Stimulated activated CD4-positive, alpha-beta T cell treated with anti-CD3 and anti-CD28 coated beads, Interleukin-1b, Interleukin-23, amount 100 ng/mL, for 4 hours (primary cell): ENCODE results near the gene HOXA3.

Source experiments
- DNase-seq, 2 donors: peaks; one replicate each; pipeline ENCODE4 v3.0.0-alpha.2; 2020; ENCODE audit warnings: low read depth in 2 of 2

HOXA3 gene

GRCh38 chr7:27091105-27091504 lies 61.3 kb downstream of the HOXA3 start:
- DNase-seq, result no peak

GRCh38 chr7:27088002-27088922 lies 64.1 kb downstream of the HOXA3 start:
- DNase-seq, result no peak

GRCh38 chr7:27083646-27084045 lies 68.7 kb downstream of the HOXA3 start:
- no peak for DNase-seq

DNA sequence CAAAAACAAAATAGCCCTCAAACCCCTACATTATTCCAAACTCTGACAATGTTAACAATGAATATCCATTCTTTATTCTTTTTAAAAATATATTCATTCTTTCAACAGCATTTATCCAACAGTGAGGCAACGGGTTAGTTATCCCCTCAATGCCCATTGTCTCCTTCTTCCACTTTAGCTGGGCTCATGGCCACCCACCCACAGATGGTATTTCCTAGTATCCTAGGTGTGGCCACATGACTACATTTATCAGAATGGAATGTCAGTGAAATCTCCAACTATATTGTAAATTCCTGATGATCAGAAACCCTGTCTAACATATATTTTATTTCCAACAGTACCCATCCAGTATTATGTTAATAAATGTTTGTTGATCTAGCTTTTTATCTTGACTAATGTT lies 70.2 kb downstream of the HOXA3 start:
- DNase-seq, result no peak

DNA sequence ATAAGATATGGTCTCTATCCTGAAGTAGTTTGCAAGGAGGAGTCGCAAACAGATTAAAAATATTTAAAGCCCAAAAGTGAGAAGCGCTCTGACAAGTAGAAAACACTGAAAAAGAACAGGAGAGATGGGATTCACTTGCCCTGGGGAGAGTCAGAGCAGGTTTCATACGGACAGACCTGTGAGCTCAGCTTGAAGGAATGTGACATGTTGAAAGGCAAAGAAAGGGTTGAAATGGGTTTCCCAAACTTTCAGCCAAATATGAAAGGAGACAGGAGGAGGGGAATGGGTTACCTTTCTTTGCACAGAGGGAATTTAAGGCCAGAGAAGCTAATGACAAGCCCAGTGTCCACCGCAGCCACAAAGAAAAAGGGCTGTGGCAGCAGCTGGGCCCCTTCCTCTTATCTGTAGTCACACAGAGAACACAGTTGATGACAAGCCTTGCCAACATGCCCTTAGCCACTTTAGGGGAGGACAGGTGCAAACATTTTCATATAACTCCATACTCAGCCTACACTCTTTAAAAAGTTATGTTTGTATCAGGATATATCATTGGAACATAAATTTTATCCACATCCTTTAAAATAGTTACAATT lies 71.4 kb downstream of the HOXA3 start:
- DNase-seq, result no peak

- no peak for DNase-seq
Measured at GRCh38 chr7:27079234-27079975, 73.0 kb downstream of the HOXA3 start.

DNA sequence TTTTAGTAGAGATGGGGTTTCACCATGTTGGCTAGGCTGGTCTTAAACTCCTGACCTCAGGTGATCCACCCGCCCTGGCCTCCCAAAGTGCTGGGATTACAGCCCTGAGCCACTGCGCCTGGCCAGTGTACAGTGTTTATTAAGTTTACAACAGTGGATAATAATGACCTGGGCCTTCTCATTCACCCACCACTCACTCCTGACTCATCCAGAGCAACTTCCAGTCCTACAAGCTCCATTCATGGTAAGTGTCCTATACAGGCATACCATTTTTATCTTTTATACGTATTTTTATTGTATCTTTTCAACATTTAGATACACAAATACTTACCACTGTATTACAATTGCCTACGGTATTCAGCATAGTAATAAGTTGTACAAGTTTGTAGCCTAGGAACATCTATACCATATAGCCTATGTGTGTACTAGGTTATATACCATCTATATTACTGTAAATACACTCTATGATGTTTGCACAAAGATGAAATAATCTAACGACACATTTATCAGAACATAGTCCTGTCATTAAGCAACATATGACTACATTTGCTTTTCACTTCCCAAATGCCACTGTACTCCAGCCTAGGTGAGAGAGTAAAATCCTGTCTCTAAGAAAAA lies 73.7 kb downstream of the HOXA3 start:
- DNase-seq, result no peak

DNA sequence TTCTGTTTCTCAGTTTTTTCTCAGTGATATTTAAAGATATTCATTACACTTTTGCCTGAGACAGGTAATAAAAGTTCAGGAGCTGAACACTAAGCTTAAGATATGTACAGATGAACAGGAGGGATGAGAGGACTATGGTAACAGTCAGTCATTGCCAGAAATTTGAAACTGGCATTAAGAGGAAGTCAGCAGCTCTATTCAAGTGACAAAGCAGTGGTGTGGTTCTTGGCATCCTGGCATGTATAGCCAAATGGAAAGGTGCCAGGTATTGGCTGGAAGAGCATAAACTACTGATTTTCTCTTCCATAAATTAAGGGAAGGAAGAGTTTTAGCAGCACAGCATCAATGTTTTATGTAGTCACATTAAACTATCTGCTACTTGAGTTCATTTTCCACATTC lies 79.3 kb downstream of the HOXA3 start:
- no peak for DNase-seq

DNA sequence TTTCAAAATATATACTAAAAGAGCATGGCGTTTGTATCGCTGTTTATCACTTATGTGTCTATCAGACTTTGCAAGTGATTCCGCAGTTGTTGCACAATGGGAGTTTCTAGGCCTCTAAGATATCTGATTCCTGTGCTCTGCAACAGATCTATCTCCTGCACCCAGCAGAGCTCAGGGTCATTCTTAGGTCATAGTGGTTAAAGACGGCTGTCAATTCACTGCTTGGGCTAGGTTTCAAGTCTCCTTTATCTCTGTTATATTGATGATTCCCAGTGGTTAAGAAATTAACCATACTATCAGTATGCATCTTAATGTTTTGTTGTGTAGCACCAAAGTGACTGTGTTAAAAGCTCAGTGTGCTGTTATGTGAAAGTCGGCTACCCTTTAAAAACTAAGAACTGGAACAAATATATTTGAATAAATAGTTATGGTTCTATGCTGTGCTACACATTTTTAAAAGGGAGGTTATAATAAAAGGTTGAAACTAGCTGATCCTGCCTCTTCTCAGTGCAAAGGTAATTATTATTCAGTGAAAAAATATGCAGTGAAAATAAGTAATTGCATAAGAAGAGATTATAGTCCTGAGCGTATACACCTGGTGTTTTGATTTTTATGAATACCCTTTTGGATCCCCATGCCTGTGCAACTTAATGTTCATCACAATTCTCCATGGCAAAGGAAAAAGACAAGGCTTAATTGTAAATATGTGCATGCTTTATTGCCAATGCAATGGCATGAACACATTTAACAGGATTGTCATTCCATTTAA lies 80.6 kb downstream of the HOXA3 start:
- DNase-seq, result no peak

DNA sequence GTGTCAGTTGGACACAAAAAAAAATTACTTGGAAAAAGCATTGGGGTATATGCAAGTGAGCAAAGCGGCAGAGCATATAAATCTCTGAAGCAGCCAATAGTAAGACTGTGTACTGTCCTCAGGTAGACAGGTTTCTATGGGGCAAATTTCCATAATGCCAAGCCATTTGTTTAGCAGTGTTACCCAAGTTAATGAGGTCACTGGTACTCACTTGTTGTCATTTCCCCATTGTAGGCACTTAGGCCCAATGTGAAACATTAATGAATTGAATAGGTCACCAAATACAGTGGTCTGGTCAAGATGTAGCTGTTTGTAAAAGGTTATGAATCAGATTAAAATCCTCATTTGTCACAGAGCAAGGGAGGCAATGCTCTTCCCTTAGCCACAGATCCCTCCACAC lies 84.1 kb downstream of the HOXA3 start:
- no peak for DNase-seq

GRCh38 chr7:27066148-27066547 lies 86.2 kb downstream of the HOXA3 start:
- DNase-seq, result no peak

- DNase-seq, result no peak
Measured at GRCh38 chr7:27065709-27066108, 86.7 kb downstream of the HOXA3 start.

DNA sequence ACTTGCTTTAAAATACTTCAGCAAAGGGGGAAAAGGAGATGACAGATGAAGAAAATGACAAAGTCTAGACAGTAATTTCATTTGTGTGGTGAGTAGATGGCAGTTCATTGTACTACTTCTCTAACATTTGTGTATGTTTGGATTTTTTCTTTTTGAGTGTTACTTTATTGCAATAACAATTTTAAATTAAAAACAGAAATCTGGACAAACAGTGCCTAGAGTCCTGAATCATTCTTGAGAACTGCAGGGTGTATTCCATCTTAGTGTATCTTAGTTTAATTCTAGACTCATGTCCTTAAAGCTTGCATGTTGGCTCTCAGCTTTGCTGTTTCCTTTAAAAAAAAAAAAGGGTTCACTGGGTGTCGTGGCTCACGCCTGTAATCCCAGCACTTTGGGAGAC lies 87.7 kb downstream of the HOXA3 start:
- DNase-seq, result no peak

DNA sequence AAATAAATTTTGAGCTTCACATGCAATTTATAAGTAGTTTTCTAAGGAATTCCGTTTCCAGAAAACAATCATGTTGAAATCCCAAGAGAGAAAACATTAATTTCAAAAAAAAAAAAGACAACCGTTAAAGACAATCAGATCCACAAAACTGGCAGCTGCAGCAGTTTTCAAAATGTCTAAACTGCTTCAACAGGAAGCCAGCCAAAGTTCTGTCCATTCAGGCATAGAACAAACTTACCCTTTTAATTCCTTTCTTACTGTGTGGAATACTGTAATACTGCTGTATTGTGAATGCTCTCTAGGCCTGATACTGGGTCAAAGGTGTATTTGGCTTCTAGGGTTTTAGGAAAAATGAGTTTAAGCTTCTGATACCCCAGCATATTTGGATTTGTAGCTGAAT lies 88.2 kb downstream of the HOXA3 start:
- no peak for DNase-seq

GRCh38 chr7:27062946-27063345 lies 89.4 kb downstream of the HOXA3 start:
- DNase-seq, result no peak
